Breast epithelium (tissue), 4 donors: ENCODE data around the gene UFC1. TPM values are rescaled to one million over a fixed set of nuclear protein-coding genes. Genes with fewer than 3 reads are reported as not detected.
A peak's percentile ranks its signal among the peaks of the same experiment; 100 is the strongest.

Experiments used
- DNase-seq, 2 donors: peaks; one replicate each; pipeline ENCODE4 v3.0.0-alpha.2; 2019; ENCODE audit warnings: low spot score in 2 of 2
- H3K27ac ChIP-seq, 2 donors: fragments of 200-600 bp; sonication (generic) in 1 of 2; one replicate each; pipeline ENCODE4 v1.5.1; 2016 to 2019; ENCODE audit warnings: mild to moderate bottlenecking in 1 of 2
- H3K27me3 ChIP-seq, 2 donors: fragments of 200-600 bp; sonication (generic) in 1 of 2; one replicate each; pipeline versions ENCODE4 v1.5.1 to v1.6.0; 2017 to 2019; ENCODE audit warnings: control low read depth in 1 of 2, mild to moderate bottlenecking in 1 of 2
- H3K36me3 ChIP-seq: fragments of 200-600 bp; one replicate; pipeline ENCODE4 v1.5.1; 2019
- H3K4me1 ChIP-seq, 2 donors: fragments of 200-600 bp; sonication (generic); one replicate each; pipeline ENCODE4 v1.5.1; 2016 to 2019; ENCODE audit warnings: control low read depth in 1 of 2
- H3K4me3 ChIP-seq, 3 donors: fragments of 200-600 bp; sonication (generic); 1 replicate in 2 of 3; 2 replicates in 1 of 3; pipeline ENCODE4 v1.5.1; 2016 to 2019; ENCODE audit warnings: mild to moderate bottlenecking in 3 of 3, moderate library complexity in 2 of 3
- H3K9me3 ChIP-seq, 2 donors: fragments of 200-600 bp; sonication (generic) in 1 of 2; one replicate each; pipeline ENCODE4 v1.5.1; 2016 to 2019; ENCODE audit warnings: control low read depth in 1 of 2
- POLR2A ChIP-seq: fragments of 450-650 bp; IDR thresholded peaks from one replicate; pipeline ENCODE4 v1.6.1; 2016; ENCODE audit warnings: antibody characterized with exemption, mild to moderate bottlenecking, moderate library complexity
- POLR2AphosphoS5 ChIP-seq, 3 donors: sonication (generic); formaldehyde crosslinking; IDR thresholded peaks; one replicate each; pipeline ENCODE4 v1.6.1; 2017; ENCODE audit warnings: antibody characterized with exemption in 3 of 3
- intact Hi-C: fragments of 100-400 bp; cut with DNase I; formaldehyde crosslinking; loops from one replicate; pipeline ENCODE4 v1.15.1; 2023; ENCODE audit warnings: low total_unique reads
- total RNA-seq, 3 donors: library from RNA; depleted of rRNA; stranded (reverse); fragments of >200 nt; gene quantifications; one replicate each; pipeline ENCODE4 v1.1.0, GENCODE V29; 2016
- TF ChIP-seq, protein P1 (sequence below), 3 donors: fragments of 450-650 bp; IDR thresholded peaks; one replicate each; pipeline ENCODE4 v1.5.1; 2016 to 2017; ENCODE audit warnings: antibody characterized with exemption in 3 of 3, mild to moderate bottlenecking in 3 of 3, moderate library complexity in 3 of 3

UFC1 gene
- total RNA-seq, 3 donors from 2014 or later: 76.0 to 90.3 (median 87.5) TPM

DNA sequence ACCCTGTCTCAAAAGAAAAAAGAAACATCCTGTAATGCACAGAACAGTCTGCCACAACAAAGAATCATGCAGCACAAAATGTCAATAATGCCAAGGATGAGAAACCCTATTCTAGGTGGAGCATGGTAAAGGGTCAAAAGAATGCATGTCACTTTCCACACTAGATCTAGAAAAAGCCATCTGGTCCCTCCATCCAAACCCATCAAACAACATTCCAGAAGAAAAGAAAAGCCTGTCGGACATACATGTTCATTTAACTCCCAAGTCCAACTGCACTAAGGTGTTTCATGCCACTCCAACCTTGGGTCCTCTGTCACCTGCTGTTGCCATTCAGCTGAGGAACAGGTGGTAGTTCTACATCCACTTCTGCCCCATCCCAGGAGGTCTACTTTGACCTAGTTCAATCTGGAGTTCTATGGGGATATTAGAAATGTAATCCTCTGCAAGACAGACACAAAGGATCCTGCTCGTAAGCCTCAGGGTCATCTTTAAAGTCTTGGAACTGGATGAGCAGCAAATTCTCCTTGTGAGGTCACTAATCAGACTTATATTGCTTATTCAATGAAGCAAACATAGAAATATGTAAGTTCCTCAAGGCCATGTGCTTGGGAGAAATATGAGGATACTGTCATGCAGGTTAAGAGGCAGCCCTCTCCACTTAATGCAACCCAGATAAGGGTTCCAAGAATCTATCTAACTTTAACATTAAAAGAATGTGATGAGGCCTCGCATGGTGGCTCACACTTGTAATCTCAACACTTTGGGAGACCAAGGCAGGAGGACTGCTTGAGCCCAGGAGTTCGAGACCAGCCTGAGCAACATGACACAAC lies 25.0 kb upstream of the UFC1 start:
- H3K9me3 ChIP-seq: no peaks in the 10 kb centered on the region
- intact Hi-C loops: no loop called here
- DNase-seq: no peak
- H3K36me3 ChIP-seq: no peaks in the 10 kb centered on the region
- no peaks in the 10 kb centered on the region for H3K27me3 ChIP-seq
- H3K4me1 ChIP-seq: peaks cover 0 to 11% of the 10 kb centered on the region in 2 donors
- H3K27ac ChIP-seq: no peak overlapping the region
- H3K4me3 ChIP-seq: no peak overlapping the region
- no peak for TF ChIP-seq POLR2AphosphoS5 (IDR thresholded peaks at IDR 0.05)
- no peak for TF ChIP-seq POLR2A
- TF ChIP-seq, protein P1, sequence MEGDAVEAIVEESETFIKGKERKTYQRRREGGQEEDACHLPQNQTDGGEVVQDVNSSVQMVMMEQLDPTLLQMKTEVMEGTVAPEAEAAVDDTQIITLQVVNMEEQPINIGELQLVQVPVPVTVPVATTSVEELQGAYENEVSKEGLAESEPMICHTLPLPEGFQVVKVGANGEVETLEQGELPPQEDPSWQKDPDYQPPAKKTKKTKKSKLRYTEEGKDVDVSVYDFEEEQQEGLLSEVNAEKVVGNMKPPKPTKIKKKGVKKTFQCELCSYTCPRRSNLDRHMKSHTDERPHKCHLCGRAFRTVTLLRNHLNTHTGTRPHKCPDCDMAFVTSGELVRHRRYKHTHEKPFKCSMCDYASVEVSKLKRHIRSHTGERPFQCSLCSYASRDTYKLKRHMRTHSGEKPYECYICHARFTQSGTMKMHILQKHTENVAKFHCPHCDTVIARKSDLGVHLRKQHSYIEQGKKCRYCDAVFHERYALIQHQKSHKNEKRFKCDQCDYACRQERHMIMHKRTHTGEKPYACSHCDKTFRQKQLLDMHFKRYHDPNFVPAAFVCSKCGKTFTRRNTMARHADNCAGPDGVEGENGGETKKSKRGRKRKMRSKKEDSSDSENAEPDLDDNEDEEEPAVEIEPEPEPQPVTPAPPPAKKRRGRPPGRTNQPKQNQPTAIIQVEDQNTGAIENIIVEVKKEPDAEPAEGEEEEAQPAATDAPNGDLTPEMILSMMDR (IDR thresholded peaks at IDR 0.05): no peak

DNA sequence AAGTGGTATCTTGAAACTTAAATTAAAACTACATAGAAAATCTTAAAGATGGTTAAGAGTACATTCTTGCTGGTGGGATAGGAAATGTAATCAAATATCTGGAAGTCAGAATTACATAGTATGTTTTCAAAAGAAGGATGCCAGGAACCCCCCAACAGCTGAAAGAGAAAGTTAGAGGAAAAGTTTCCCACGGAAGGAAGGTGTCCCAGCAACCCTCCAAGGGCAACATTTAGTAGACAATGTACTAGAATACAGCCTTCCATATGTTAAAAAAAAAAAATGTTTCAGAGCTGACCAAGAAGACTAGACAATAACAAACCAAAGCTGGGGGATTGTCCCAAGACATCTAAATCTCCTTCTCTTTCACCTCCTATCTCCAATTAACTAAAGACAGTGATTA lies 23.5 kb upstream of the UFC1 start:
- intact Hi-C loops: no loop called here
- no peak for DNase-seq
- H3K27ac ChIP-seq: no peak overlapping the region
- H3K4me1 ChIP-seq: peaks cover 0 to 15% of the 10 kb centered on the region in 2 donors
- no peaks in the 10 kb centered on the region for H3K27me3 ChIP-seq
- no peaks in the 10 kb centered on the region for H3K9me3 ChIP-seq
- H3K36me3 ChIP-seq: no peaks in the 10 kb centered on the region
- H3K4me3 ChIP-seq: peak overlapping the region in 1 of 3 donors; percentile 4
- no peak for TF ChIP-seq POLR2AphosphoS5 (IDR thresholded peaks at IDR 0.05)
- no peak for TF ChIP-seq POLR2A
- TF ChIP-seq, protein P1 (IDR thresholded peaks at IDR 0.05): no peak

DNA sequence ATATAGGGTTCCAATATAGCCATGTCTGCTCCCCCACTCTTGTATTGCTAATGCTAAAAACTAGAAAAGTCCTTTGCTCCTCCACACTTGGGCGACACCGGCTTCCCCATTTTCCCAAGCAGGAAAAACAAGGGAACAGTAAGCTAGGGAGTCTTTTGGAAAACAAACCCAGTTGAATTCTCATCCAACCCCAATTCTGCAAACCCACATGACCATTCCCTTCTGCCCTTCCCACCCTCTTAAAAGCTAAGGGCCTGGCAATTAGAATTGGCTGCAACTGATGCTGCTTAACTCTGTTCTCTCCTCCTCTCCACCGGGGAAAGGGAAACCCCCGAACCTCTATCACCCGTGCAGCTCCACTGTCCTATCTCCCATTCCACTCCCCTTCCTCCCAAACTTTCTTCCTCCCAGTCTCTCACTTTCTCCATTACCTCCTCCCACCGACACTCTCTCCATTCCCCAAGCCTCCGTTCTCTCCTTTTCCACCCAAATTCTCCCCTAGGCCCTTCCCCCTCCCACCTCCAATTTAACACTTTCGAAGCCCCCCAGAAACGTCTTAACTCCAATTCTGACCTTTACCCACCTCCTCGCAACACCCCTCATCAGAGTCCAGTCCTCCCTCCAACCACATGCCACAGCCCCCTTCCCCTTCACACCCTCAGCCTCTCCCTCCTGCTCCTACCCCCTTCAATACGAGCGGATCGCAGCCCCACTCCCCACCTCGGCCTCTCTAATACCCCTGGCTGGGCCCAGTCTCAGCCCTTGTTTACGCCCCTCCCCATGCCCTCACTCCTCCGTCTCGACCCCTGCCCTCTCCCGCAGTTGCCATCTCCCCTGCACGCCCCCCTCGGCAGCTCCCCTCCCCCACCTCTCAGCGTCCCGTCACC lies 22.0 kb upstream of the UFC1 start:
- no peak for DNase-seq
- Histone ChIP-seq H3K4me3 (peak overlapping the region; percentile 82 to 84 (median 84)), H3K27ac (peak overlapping the region; percentile 96), H3K4me1 (peaks cover 0 to 15% of the 10 kb centered on the region in 2 donors), H3K27me3 (no peaks in the 10 kb centered on the region), H3K36me3 (no peaks in the 10 kb centered on the region), H3K9me3 (no peaks in the 10 kb centered on the region)
- no peak for TF ChIP-seq POLR2AphosphoS5 (IDR thresholded peaks at IDR 0.05)
- no peak for TF ChIP-seq POLR2A
- TF ChIP-seq, protein P1 (IDR thresholded peaks at IDR 0.05): no peak
- intact Hi-C loops: no loop called here

DNA sequence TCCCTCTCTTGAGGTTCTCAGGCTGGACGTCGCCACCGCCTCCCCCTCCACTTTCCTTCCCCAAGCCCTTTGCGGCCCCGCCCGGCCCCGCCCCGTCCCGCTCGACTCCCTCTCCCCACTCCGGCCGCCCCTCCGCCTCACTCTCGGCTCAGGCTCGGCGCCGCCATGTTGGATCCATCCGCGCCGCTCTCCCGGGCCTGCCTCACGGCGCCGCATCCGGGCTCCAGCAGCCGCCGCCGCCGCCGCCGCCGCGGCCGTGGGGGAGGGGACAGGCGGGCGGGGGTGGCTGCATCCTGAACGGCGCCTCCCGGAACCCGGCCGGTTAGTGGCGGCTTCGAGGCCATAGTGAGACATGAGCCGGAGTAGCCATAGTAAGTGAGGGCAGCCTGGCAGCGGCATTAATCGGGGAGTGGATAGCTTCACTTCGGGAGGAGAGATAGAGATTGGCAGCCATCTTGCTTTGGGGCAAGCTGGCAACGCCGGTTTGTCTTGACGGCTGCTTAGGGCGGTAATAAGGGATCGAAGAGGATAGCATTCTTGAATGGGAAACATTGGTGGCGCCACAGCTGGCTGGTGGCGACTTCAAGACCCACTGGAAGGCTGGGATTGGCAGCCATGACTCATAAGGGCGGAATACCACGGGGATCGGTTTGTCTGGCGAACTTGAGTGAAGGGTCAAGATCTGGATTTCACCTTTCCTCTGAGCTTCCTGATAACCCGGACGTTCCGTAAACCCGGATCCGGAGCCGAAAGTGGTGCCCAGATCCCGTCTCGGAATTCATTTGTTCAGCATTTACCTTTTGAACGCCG lies 21.2 kb upstream of the UFC1 start, which contains the start of gene DEDD:
DEDD (minus strand) TSS at position 258 of the 810 bp plus-strand sequence. CDS start 8,205 bp downstream, outside the sequence.
- H3K4me3 ChIP-seq: peak within 1 kb of the TSS; percentile 82 to 84 (median 84)
- TF ChIP-seq, protein P1 (IDR thresholded peaks at IDR 0.05): no peak
- peak; percentile 20 for TF ChIP-seq POLR2A
- peak; percentile 76 to 88 (median 88) for TF ChIP-seq POLR2AphosphoS5 (IDR thresholded peaks at IDR 0.05)
- H3K27me3 ChIP-seq: no peaks in the 10 kb centered on the region
- peak; percentile 92 to 96 for DNase-seq
- peaks cover 0 to 15% of the 10 kb centered on the region in 2 donors for H3K4me1 ChIP-seq
- no peaks in the 10 kb centered on the region for H3K36me3 ChIP-seq
- intact Hi-C loops: no loop called here
- H3K27ac ChIP-seq: peak within 1 kb of the TSS; percentile 96
- no peaks in the 10 kb centered on the region for H3K9me3 ChIP-seq
